NOMO-1 treated with dmso at 0.1 percent for 144 hours (cell line): ENCODE data around the gene PDE10A.

Experiments used
- DNase-seq: peaks from one replicate; lab custom pipeline; 2025; ENCODE audit not compliant: unreplicated experiment; lab: John Stamatoyannopoulos, UW

The PDE10A gene

DNA sequence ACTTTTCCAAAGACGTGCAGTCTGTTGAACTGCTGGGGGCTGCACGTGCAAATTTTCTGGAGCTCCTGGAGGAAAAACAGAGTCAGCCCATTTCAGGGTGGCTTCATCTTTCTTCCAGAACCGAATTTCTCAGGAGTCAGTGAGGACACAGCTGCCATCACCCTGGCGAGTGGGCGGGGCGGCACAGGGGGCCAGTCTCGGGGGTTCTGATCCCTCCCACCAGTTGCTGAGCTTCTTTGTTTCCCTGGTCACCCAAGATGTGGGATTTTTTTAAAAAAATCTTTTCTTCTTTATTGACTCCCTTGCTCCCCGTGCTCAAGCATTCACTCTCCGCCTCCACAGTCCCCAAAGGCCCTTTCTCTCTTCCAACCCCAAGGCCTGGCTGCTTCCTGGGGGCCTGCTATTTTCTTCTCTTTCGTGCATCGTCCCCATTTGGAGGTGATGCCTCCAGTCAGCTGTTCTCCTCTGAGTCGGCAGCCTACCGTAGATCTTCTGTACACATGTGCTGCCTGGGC lies 362.6 kb downstream of the PDE10A start:
- DNase-seq: no peak

DNA sequence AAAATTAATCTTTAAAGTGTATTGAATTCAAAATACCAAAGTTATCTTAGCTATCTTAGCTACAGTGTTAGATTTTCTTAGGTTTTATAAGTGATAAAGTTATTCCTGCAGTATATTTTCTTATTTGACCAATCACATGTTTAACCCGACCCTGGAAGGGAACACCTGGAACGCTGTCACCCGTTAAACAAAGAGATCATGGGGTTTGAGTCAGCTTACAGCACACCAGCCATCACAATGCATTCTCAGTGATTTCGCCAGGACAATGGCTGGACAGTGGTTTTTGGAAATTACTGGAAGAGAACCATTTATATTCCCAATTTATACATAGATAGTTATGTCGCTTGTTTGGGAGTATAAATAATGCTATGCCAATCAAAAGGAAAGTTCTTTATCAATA lies 364.2 kb downstream of the PDE10A start:
- no peak for DNase-seq

DNA sequence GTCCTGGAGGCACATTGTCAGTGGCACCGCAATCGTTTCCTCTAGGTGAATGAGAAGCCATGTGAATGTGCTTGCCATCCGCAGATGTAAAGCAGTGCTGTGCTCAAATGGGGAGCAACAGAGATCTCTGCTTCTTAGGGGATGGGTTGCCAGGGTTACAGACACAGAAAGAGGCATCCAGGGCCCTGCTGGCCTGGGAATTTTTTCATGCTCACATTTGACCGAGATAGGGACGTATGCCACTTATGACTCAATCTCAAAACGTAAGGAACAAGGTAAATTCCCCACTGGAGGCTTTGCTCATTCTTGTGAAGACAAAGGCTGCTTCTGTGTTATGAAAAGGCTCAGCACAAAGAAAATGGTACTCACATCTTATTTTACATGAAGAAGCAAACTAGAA lies 364.6 kb downstream of the PDE10A start:
- DNase-seq: no peak

- no peak for DNase-seq
These were observed 370.4 kb downstream of the PDE10A start for GRCh38 chr6:165292657-165293056.
